ENCODE measurements around the gene PAGR1.
A peak's percentile ranks its signal among the peaks of the same experiment; 100 is the strongest.
"Not testable (repeated sequence)": the region's sequence is repeated elsewhere in the genome, so short reads cannot be mapped to it uniquely, and the experiment has no call there.

The PAGR1 gene

DNA sequence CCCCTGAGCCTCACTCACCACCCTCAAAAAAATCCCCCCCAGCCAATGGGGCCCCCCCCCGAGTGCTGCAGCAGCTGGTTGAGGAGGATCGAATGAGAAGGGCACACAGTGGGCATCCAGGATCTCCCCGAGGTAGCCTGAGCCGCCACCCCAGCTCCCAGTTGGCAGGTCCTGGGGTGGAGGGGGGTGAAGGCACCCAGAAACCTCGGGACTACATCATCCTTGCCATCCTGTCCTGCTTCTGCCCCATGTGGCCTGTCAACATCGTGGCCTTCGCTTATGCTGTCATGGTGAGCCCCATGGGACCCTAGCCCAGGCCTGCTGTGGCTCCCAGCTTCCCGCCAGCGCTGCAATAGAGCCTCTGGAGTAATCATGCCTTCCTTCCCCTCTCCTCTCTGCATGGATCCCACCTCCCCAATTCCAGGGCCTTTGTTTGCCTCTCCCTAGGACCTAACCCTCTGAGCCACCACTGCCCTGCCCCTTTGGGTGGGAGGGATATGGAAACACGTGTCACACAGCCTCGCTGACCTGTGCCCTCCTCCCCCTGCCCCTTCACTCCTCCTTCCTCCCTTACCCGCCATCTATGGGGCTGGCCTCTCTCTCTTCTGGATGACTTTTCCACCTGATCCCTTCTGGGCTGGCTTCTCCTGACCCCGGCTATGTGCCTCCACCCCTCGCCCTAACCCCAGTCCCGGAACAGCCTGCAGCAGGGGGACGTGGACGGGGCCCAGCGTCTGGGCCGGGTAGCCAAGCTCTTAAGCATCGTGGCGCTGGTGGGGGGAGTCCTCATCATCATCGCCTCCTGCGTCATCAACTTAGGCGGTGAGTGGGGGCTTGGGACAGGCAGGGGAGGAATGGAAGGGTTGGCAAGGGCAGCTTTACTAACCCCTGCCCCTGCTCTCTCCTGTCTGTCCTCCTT, 2.0 kb upstream of the PAGR1 start:
- no peak for DNase-seq

DNA sequence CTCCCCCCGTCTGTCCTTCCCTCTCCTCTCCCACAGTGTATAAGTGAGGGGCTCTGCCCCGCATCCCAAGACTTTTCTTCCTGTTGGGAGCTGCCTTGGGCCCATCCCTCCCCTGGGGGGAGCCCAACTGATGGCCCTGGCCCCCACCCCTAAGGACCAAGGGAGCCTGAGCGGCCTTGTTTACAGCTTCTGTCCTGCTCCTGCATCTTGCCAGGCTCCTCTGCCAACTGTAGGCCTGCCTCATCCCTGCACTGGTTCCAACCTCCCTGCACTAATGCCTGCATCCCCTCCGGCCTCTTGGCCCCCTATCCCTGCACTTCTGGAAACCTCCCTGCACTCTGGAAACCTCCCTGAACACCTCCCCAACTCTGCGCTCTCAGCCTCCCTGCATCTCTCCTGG, 1.4 kb upstream of the PAGR1 start:
- no peak for DNase-seq

DNA sequence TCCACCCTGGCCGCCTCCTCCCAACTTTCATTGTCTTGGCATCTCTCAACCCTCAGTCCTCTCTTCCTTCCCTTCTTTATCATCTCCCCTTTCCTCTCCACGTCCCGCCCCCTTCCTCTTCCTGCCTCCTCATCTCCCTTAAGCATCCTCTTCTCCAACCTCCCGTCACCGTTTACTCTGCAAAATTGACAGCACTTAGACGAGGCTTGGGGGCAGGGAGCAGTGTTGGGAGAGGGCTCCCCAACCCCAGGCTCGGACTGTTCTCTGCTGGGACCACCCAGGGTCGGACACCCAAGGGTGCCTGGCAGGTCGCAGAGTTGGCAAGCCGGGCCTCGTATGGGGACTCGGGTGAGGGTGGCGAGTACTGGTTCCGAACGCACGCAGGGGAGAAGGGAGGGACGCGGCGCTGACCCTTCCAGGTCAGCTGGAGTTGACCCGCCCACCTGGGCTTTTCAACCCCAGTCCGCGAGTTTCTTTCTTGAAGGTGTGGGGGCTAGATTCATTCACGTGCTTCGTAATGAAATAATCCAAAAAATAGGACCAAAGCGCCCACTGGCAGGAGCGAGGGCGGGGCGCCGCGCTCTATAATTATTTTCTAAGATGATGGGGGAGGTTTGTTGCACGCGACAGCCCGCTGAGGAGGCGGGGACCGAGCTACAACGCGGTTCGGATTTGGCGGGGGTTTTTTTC, 775 bp upstream of the PAGR1 start:
- no peak for DNase-seq

DNA sequence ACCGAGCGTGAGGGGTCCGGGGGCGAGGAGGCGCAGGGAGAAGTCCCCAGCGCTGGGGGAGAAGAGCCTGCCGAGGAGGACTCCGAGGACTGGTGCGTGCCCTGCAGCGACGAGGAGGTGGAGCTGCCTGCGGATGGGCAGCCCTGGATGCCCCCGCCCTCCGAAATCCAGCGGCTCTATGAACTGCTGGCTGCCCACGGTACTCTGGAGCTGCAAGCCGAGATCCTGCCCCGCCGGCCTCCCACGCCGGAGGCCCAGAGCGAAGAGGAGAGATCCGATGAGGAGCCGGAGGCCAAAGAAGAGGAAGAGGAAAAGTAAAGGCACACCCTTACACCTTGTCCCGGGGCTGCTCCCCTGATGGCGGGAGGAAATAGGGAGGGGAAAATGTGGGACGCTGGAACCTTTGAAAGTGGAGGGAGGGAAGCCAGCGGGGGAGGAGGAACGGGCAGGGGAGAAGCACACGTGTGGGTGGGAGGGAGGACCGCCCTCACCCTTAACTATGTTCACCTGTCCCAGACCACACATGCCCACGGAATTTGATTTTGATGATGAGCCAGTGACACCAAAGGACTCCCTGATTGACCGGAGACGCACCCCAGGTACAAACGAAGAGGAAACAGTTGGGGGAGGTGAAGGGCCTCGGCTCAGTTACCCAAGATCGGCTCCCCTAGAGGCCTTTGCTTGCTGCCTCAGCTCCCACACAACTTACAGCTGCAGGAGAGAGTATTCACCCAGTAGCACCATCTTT, 916 bp downstream of the PAGR1 start:
- DNase-seq, result peak; percentile 54

DNA sequence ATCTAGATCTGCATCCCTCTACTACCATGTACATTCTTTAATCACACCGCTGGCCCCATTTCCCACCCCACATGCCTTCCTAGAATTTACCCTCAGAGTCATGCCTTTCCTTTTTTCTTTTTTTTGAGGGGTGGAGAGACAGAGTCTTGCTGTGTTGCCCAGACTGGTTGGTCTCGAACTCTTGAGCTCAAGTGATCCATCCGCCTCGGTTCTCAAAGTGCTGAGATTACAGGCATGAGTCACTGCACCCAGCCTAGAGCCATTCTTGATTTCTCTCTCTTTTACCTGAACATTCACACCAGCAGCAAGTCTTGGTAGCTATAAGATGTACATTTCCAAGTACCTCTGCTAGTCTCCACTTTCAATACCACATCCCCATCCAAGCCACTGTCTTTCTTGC, 2.1 kb downstream of the PAGR1 start:
- no peak for DNase-seq

DNA sequence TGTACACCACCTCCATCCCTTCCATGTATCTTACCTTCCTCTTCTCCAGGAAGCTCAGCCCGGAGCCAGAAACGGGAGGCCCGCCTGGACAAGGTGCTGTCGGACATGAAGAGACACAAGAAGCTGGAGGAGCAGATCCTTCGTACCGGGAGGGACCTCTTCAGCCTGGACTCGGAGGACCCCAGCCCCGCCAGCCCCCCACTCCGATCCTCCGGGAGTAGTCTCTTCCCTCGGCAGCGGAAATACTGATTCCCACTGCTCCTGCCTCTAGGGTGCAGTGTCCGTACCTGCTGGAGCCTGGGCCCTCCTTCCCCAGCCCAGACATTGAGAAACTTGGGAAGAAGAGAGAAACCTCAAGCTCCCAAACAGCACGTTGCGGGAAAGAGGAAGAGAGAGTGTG, 3.6 kb downstream of the PAGR1 start:
- no peak for DNase-seq

DNA sequence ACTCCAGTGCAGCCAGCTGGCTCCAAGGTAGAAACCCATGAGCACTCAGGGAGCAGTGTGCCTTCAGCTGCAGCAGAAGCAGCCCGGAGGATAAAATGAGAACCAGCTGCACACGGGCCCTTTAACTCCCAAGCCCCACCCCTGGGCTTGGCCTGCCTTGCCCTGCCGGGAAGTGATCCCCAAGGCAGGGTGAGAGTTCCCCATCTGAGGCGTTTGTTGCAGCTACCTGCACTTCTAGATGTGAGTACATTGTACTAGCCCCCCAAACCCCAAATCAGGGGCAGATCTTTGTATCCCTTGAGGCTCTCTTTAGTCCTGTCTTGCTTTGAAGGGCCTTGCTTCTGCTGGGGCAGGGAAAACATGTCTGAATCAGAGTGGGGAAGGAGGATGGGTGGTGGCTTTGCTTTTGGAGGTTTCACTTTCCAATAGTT, 4.3 kb downstream of the PAGR1 start, which contains the start of gene MVP:
Gene MVP, plus strand, starts transcription at position 192 of the 431 bp plus-strand sequence. CDS start 10,088 bp downstream, outside the sequence.
- DNase-seq, result peak; percentile 81

DNA sequence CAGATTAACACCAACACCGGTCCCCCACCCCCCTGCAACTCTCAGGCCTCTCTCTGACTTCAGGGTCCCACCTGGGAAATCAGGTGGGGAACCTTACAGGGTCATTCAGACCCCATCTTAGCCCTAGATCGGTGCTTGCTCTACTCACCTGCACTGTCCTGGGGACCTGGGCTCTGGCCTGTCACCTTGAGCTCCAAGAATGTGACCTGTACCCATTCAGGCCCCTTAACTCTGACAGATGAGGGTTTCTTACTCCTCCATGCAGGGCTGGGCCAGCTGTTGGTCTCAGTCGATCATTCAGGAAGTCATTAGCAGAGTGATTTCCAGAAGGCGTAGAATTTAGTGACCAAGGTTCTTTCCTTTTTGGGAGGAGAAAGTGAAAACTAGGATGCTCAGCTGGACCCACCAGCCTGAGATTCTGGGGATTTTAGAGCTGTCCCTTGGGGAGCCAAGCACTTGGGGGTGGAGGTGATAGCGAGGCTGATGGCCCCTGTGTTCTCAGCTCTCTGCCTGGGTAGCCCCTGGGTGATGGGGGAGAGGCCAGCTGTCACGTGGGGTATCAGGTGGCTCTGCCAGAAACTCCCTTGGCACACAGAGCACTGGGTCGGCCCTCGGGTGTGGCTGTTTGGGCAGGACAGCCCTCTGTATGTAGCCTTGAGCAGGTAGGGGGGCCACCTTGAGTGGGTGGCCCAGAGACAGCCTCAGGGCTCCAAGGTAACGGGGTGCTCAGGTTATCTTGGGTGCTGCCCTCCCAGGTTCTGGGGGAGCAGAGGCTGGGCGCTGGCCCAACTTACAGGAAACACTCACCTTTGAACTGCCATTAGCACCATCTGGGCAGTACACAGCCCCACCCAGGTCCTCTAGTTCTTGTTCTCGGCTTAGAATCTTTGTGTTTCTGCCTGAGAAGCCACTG, 5.0 kb downstream of the PAGR1 start:
- peak; percentile 79 for DNase-seq

DNA sequence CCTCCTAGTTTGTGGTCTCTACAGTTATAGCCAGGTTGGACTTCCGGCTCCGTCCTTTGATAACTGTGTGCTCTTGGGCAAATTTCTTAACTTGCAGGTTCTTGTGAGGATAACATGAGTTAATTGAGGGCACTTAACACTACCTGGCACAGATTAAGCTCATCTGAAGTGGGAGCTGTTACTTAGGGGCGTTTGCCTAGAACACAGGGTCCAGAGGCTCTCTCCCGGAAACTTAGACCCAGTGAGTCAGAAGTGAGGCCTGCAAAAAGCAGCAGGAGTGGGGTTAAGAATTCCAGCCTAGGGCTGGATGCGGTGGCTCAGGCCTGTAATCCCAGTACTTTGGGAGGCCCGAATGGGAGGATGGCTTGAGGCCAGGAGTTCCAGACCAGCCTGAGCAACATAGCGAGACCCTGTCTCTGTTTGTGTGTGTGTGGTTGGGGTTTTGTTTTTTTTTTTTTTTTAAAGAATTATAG, 5.7 kb downstream of the PAGR1 start:
- no peak for DNase-seq

DNA sequence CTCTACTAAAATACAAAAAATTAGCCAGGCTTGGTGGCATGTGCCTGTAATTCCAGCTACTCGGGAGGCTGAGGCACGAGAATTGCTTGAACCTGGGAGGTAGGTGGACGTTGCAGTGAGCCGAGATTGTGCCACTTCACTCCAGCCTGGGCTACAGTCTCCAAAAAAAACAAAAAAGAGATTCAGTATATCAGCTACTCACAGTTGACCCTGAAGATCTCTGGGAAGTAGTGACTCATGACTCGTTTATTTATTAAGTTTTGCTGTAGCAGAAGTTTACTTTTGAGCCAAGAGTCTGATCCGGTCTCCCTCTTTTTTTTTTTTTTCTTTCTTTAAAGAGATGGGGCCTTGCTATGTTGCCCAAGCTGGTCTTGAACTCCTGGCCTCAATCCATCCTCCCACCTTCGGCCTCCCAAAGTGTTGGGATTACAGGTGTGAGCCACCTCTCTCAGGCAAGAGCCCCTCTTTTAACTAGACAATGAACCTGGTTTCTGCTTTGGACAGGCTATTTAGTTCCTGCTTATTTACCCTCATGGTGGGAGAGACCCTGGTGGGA, 8.7 kb downstream of the PAGR1 start:
- DNase-seq, result no peak

DNA sequence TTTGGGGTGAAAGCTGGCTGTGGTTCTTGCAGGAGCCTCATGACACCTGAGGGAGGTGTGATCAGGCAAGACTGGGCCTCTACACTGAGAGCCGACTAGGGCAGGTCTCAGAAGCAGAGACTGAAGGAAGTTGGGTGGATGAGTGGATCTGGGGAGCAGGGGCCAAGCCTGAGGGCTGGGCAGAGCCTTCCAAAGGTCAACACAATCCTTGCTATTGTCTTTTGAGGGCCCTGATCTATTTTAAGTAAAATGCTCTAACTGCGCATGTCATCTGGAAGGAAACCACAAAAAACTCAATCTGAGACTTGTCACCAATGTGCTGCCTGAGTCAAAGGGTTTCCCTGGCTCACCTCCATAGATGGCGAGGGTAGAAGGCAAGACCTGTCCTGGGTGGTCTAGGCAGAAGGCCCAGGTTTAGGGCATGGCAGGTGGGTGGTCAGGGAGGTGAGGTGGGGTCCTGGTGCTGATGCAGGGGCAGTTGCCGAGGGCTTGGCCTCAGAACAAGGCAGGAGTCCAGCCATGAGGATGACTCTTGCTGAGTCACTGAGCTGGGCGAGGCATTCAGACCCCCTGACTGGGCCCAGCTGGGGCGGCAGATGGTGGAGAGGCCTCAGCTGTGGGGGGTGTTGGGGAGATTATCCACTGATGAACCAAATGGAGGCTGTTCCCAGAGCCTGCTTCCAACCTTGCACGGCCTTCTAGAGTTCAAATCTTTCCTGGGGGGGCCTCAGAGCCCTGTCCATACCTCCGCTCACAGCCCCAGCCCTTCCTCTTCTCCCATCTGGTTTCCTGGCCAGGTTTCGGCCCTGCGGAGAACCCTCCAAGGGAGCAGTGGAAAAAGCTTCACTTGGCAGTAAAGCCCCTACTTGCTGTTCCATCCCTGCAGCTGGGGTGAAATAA, 9.4 kb downstream of the PAGR1 start:
- DNase-seq, result peak; percentile 42

DNA sequence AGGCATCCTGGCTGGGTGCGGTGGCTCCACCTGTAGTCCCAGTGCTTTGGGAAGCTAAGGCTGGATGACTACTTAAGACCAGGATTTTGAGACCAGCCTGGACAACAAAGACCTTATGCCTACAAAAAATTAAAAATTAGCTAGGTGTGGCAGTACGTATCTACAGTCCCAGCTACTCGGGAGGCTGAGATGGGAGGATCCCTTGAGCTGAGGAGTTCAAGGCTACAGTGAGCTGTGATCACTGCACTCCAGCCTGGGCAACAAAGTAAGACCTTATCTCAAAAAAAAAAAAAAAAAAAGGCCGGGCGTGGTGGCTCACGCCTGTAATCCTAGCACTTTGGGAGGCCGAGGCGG, 10.4 kb downstream of the PAGR1 start:
- no peak for DNase-seq

DNA sequence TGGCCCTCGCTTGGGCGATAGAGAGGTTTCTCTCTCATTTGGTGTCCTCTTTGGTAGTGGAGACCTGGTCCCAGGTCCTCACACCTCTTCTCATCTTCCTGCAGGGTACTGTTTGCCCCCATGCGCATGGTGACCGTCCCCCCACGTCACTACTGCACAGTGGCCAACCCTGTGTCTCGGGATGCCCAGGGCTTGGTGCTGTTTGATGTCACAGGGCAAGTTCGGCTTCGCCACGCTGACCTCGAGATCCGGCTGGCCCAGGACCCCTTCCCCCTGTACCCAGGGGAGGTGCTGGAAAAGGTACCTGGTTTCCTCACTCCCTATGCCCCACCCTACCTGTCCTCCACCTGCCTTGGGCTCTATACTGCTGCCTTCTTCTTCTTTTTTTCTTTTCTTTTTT, 14.8 kb downstream of the PAGR1 start:
- DNase-seq, result no peak

DNA sequence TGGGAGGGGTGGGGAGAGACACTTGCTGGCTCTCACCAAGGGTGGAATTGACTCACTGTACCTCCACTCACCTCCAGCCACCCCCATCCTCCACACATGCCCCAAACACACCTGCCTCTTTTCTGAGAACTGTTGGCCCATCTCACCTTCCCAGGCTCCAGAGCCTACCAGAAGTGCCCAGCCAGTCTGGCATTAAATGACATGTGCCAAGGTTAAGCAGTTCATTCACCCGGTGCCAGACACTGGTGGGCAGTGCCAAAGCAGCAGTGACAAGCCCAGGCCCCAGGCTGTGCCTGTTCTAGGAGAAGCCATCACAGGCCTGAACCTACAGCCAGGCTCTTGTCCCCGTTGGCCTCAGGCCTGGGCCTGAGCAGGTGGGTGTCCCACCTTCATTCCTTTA, 15.5 kb downstream of the PAGR1 start:
- no peak for DNase-seq

DNA sequence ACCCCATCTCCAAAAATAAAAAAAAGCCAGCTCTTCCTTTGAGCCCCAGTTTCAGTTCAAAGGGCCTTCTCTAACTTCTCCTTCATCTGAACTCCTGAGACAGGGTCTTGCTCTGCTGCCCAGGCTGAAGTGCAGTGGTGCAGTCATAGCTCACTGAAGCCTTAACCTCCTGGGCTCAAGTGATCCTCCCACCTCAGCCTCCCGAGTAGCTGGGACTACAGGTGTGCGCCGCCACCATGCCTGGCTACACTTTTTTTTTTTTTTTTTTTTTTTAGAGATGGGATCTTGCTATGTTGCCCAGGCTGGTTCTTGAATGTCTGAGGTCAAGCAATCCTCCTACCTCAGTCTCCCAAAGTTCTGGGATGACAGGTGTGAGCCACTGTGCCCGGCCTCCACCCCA, 17.3 kb downstream of the PAGR1 start:
- not testable (repeated sequence) for DNase-seq

DNA sequence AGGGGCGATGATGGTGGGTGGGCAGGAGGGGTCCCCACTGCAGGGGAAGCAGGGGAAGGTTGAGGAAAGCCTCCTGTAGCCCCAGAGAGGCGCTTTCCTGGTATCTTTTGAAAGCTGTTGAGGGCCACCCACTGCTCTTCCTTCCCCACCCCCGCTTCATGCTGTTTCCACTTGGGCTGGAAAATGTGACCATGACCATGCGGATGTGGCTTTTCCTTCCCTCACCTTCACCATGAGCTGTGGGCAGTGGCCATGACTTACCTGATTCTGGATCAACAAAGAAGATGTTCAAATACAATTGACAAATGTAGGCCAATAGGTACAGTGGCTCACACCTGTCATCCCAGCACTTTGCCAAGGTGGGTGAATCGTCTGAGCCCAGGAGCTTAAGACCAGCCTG, 18.1 kb downstream of the PAGR1 start:
- DNase-seq, result no peak

DNA sequence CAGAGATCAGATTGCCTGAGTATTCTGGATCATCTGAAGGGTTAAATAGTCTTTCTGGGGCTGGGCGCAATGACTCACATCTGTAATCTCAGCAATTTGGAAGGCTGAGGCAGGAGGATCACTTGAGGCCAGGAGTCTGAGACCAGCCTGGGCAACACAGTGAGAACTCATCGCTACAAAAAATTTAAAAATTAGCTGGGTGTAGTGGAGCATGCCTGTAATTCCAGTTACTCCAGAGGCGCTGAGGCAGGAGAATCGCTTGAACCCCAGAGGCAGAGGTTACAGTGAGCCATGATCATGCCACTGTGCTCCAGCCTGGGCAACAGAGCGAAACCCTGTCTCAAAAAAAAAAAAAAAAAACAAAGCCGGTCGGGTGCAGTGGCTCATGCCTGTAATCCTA, 20.0 kb downstream of the PAGR1 start:
- DNase-seq, result no peak

DNA sequence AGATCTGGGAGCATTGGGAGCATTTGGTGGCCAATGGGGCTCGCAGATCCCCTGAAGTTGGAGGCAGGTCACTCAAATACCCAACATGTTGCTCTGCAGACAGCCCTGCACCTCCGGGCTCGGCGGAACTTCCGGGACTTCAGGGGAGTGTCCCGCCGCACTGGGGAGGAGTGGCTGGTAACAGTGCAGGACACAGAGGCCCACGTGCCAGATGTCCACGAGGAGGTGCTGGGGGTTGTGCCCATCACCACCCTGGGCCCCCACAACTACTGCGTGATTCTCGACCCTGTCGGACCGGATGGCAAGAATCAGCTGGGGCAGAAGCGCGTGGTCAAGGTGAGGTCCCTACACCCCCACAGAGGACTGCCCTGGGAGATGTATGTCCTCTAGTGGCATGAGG, 20.7 kb downstream of the PAGR1 start:
- DNase-seq, result no peak

DNA sequence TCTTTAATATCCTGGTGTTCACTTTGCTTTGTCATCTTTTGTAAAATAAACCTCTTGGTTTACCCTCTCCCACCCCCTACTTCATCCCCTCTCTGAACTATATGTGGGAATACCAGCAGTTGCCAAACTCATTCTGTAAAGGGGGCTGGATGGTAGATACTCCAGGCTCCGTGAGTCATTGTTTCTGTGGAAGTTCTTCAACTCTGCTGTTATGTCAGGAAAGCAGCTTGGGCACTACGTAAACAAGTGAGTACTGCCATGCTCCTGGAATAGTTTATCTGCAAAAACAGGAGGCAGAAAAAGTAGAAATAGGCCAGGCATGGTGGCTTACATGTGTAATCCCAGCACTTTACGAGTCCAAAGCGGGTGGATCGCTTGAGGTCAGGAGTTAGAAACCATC, 21.9 kb downstream of the PAGR1 start:
- DNase-seq, result no peak

DNA sequence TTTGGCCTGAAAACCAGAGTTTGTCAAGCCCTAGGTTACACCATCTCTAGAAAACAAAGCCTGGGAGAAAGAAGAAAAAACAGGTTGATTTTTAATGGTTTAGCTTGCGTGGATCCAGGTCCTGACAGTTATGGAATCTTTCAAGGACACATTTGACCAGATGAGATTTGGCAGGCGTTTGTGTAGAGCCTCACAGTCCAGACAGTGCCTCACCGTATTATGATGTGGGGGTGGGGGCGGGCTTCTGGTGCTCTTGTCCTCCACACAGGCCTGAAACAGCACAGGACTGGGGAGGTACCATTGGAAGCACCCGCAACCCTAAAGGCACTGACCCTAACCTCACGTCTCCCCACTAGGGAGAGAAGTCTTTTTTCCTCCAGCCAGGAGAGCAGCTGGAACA, 23.9 kb downstream of the PAGR1 start:
- DNase-seq, result no peak

DNA sequence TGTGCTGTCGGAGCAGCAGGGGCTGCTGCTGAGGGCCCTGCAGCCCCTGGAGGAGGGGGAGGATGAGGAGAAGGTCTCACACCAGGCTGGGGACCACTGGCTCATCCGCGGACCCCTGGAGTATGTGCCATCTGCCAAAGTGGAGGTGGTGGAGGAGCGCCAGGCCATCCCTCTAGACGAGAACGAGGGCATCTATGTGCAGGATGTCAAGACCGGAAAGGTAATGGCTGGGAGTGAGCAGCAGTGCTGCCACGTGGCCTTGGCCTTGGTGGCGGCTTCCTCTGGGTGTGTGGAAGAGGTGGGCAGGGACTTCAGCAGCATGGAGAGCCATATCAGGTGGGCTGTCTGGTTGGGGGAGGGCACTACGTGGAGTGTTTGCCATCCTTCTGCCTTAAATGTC, 24.3 kb downstream of the PAGR1 start:
- no peak for DNase-seq

All from CD4-positive, alpha-beta T cell treated with Interleukin-21 for 1 hour (primary cell).